Loucy (cell line): ENCODE results near the gene TSEN2.

ENCODE experiments used
- H2AFZ ChIP-seq: fragments of 200-600 bp; sonication (generic); 2 replicates; pipeline ENCODE4 v1.6.0; 2016; ENCODE audit warnings: antibody characterized with exemption, mild to moderate bottlenecking, low read length, moderate library complexity
- H3F3A ChIP-seq: fragments of 200-600 bp; 2 replicates; pipeline ENCODE4 v1.6.0; 2016; ENCODE audit warnings: antibody characterized with exemption, low read depth, mild to moderate bottlenecking
- H3K27me3 ChIP-seq: fragments of 200-600 bp; sonication (generic); 2 replicates; pipeline ENCODE4 v1.6.1; 2014; ENCODE audit warnings: low read length, mild to moderate bottlenecking; ENCODE audit not compliant: insufficient read depth, poor library complexity, severe bottlenecking
- H3K36me3 ChIP-seq: fragments of 200-600 bp; sonication (generic); 2 replicates; pipeline ENCODE4 v1.6.1; 2016; ENCODE audit warnings: low read length; ENCODE audit not compliant: insufficient read depth
- H3K4me1 ChIP-seq: fragments of 200-600 bp; sonication (generic); 2 replicates; pipeline ENCODE4 v1.5.1; 2014; ENCODE audit warnings: low read length, mild to moderate bottlenecking; ENCODE audit not compliant: insufficient read depth, poor library complexity, severe bottlenecking
- H3K4me2 ChIP-seq: fragments of 200-600 bp; sonication (generic); 2 replicates; pipeline ENCODE4 v1.6.0; 2014; ENCODE audit warnings: antibody characterized with exemption, low read length, low read depth, mild to moderate bottlenecking; ENCODE audit not compliant: poor library complexity, severe bottlenecking
- H3K4me3 ChIP-seq: fragments of 200-600 bp; sonication (generic); 2 replicates; pipeline ENCODE4 v1.5.1; 2014; ENCODE audit warnings: low read length, mild to moderate bottlenecking, mixed read lengths; ENCODE audit not compliant: poor library complexity, severe bottlenecking
- H3K79me2 ChIP-seq: fragments of 200-600 bp; sonication (generic); 2 replicates; pipeline ENCODE4 v1.6.1; 2014; ENCODE audit warnings: low read length; ENCODE audit not compliant: insufficient read depth
- H3K9ac ChIP-seq: fragments of 200-600 bp; sonication (generic); 2 replicates; pipeline ENCODE4 v1.6.0; 2014; ENCODE audit warnings: mild to moderate bottlenecking, low read depth, low read length, moderate library complexity; ENCODE audit not compliant: poor library complexity, severe bottlenecking
- H3K9me2 ChIP-seq: fragments of 200-600 bp; sonication (generic); replicated peaks from 2 replicates; pipeline ENCODE4 v1.6.1; 2016; ENCODE audit warnings: low read depth, low read length, mixed read lengths
- H3K9me3 ChIP-seq: fragments of 200-600 bp; sonication (generic); 2 replicates; pipeline ENCODE4 v1.6.1; 2014; ENCODE audit warnings: mild to moderate bottlenecking, antibody characterized with exemption, low read length, low read depth; ENCODE audit not compliant: insufficient read depth
- H4K20me1 ChIP-seq: fragments of 200-600 bp; sonication (generic); 2 replicates; pipeline ENCODE4 v1.6.0; 2014; ENCODE audit warnings: antibody characterized with exemption, low read length, mild to moderate bottlenecking; ENCODE audit not compliant: insufficient read depth, poor library complexity, severe bottlenecking
- CTCF ChIP-seq: fragments of 200-600 bp; sonication (generic); conservative IDR thresholded peaks from 2 replicates; pipeline ENCODE4 v1.5.1; 2014; ENCODE audit warnings: mild to moderate bottlenecking, antibody characterized with exemption, low read length
- EZH2phosphoT487 ChIP-seq: fragments of 200-600 bp; IDR thresholded peaks from 2 replicates; pipeline ENCODE4 v1.6.1; 2018; ENCODE audit warnings: antibody characterized with exemption, mild to moderate bottlenecking, moderate library complexity, borderline replicate concordance

Gene TSEN2

GRCh38 chr3:12461097-12461649 lies 23.1 kb upstream of the TSEN2 start:
- no peak overlapping the region for H3K4me2 ChIP-seq
- no peaks in the 10 kb centered on the region for H3F3A ChIP-seq
- TF ChIP-seq CTCF (no peak), EZH2phosphoT487 (no peak)
- no peaks in the 10 kb centered on the region for H3K27me3 ChIP-seq
- no peaks in the 10 kb centered on the region for H3K36me3 ChIP-seq
- H4K20me1 ChIP-seq = no peaks in the 10 kb centered on the region
- no peak overlapping the region for H3K4me3 ChIP-seq
- H3K9me2 ChIP-seq = no peaks in the 10 kb centered on the region
- no peaks in the 10 kb centered on the region for H3K9me3 ChIP-seq
- H3K9ac ChIP-seq = no peak overlapping the region
- no peaks in the 10 kb centered on the region for H3K79me2 ChIP-seq
- H3K4me1 ChIP-seq = peaks cover 49% of the 10 kb centered on the region
- H2AFZ ChIP-seq = no peak overlapping the region

- Histone ChIP-seq H3K9me2 (no peaks in the 10 kb centered on the region), H3K4me2 (peak overlapping the region; percentile 55), H3K4me3 (peak overlapping the region; percentile 59), H3F3A (no peaks in the 10 kb centered on the region), H3K27me3 (no peaks in the 10 kb centered on the region), H3K79me2 (no peaks in the 10 kb centered on the region), H3K4me1 (peaks cover 49% of the 10 kb centered on the region), H3K36me3 (no peaks in the 10 kb centered on the region), H4K20me1 (no peaks in the 10 kb centered on the region), H3K9ac (peak overlapping the region; percentile 61), H3K9me3 (no peaks in the 10 kb centered on the region), H2AFZ (peak overlapping the region; percentile 85)
- no peak for TF ChIP-seq EZH2phosphoT487
- no peak for TF ChIP-seq CTCF
Measured at GRCh38 chr3:12462159-12462947, 21.9 kb upstream of the TSEN2 start.

DNA sequence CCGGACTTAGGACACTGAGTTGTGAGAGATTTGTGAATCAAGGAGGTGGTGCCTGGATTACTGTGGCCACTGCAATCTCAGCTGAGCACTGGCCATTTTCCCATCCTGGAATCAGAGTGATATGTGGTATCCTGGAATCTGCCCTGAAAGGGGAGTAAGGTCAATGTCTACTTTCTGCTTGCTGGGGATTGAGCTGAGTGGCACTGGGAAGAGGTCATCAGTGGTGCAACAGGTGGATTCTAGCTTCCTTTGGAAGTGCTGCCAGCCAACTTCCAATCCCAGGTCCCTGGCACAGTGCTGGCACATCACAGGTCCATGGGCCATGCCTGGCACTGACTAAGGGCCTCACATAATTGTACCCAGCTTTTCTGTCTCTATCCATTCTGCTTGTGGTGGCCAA lies 20.6 kb upstream of the TSEN2 start:
- H2AFZ ChIP-seq = no peak overlapping the region
- no peak overlapping the region for H3K9ac ChIP-seq
- no peaks in the 10 kb centered on the region for H4K20me1 ChIP-seq
- peaks cover 49% of the 10 kb centered on the region for H3K4me1 ChIP-seq
- TF ChIP-seq EZH2phosphoT487 (no peak), CTCF (no peak)
- H3K9me2 ChIP-seq = no peaks in the 10 kb centered on the region
- no peaks in the 10 kb centered on the region for H3K36me3 ChIP-seq
- H3K79me2 ChIP-seq = no peaks in the 10 kb centered on the region
- H3K4me2 ChIP-seq = no peak overlapping the region
- no peaks in the 10 kb centered on the region for H3K27me3 ChIP-seq
- H3K9me3 ChIP-seq = no peaks in the 10 kb centered on the region
- H3F3A ChIP-seq = no peaks in the 10 kb centered on the region
- no peak overlapping the region for H3K4me3 ChIP-seq
